DMS 273 treated with DMSO at 0.1 percent for 48 hours (cell line): ENCODE measurements around the gene PPM1B.
"Not testable (repeated sequence)": the region's sequence is repeated elsewhere in the genome, so short reads cannot be mapped to it uniquely, and the experiment has no call there.

Experiments
- DNase-seq: peaks from one replicate; lab custom pipeline; 2025; lab: John Stamatoyannopoulos, UW

Gene PPM1B

DNA sequence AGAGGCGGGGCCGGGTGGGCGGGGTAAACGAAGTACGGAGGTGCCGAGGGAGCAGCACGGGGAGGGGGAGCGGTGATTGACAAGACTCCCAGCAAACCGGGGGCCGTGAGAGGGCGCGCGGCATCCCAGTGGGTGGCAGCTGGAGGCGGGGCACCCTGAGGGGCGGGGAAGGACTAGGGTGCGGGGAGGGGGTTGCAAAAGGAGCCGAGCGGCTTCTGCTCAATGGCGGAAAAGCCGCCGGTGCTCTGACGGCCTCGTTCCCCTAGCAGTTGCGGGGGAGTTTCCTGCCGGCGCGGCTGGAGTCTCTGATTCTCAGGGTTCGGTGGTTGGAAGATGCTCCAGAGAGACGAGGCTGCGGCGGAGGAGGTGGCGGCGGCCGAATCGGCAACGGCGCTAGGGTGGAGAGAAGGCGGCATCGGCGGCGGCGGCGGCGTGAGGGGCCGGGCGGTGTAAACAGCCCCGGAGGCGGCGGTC is at the start of gene PPM1B:
TSS of gene PPM1B (plus strand) at position 195 of the 474 bp plus-strand sequence. CDS start 32,325 bp downstream, outside the sequence.
- no peak for DNase-seq

DNA sequence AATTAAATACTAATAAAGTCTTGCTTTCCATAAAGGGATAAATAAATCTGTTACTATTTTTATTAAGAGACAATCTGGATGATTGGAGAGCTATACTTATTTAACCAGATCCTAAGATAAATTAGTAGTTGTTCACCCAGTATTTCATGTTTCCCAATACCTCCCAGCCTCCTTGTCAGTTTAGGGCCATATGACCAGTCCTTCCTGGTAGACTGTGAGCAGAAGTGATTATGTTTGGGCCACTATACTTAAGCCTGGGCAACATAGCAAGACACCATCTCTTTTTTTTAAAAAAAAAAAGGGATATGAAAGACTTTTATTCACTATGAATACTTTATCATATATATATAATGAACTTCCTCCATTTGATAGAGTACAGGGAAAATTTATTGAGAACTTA is 48.8 kb upstream of the PPM1B start:
- DNase-seq, result no peak

DNA sequence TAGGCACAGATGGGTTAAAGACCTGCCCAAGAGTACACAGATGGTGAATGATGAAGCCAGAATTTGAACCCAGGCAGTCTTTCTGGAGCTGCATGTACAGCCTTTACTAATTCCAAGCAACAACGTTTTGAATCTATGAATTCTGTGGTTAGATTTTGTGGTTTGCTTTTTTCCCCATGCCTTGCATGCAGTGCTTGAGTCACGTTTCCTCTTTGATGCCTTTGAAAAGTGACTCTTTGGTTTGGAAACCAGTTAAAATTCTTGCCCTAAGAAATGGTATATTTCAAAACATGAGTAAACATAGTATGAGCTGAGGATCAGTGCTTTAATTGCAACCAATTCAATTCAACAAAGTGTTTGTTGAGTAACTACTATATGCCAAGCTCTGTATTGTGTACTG is 48.2 kb upstream of the PPM1B start:
- no peak for DNase-seq

- DNase-seq, result no peak
Observed at GRCh38 chr2:44121899-44122298, 46.8 kb upstream of the PPM1B start.

DNA sequence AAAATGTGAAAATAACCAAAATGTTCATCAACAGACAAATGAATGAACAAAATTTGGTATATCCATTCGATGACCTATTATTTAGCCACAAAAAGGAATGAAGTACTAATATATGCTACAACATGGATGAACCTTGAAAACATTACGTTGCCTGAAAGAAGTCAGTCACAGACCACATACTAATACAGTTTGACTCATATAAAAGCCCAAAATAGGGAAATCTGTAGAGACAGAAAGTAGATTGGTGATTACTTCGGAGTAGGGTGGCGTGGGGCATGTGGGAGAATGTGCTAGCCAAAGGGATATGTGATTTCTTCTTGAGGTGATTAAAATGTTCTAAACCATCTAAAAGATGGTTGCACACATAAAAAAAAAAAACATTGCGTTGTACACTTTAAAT is 44.2 kb upstream of the PPM1B start:
- no peak for DNase-seq

DNA sequence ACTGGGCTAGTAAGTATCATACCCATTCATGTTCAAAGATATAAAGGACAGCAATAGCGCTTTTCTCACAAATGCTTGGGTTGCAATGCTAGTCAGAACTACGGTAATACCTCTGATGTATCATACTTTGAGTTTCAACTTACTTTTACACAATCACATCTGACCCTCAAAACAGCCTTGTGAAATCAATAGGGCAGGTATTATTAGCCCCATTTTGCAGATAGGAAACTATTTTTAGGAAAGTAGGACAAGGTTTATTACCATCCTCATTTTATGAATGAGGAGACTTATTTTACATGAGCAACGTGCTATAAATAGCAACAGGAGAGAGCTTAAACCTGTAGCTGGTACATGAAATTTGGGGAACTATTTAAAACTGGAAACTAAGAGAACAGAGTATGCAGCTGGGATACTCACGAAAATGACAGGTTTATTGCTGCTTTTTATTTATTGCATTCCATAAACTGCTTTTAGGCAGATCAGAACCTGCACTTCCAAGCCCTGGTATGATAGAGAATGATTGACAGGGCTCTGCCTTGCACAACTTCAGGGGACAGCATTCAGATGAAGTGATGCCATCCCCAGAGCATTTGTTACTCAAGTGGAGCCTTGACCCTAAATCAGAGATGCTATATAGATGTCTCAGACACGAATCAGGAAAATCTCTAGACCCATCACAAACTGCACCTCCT is 42.4 kb upstream of the PPM1B start:
- no peak for DNase-seq

- no peak for DNase-seq
Observed at GRCh38 chr2:44130441-44130840, 38.2 kb upstream of the PPM1B start.

- no peak for DNase-seq
Observed at GRCh38 chr2:44131177-44131576, 37.5 kb upstream of the PPM1B start.

- DNase-seq, result not testable (repeated sequence)
Observed at GRCh38 chr2:44133602-44134001, 35.1 kb upstream of the PPM1B start.

DNA sequence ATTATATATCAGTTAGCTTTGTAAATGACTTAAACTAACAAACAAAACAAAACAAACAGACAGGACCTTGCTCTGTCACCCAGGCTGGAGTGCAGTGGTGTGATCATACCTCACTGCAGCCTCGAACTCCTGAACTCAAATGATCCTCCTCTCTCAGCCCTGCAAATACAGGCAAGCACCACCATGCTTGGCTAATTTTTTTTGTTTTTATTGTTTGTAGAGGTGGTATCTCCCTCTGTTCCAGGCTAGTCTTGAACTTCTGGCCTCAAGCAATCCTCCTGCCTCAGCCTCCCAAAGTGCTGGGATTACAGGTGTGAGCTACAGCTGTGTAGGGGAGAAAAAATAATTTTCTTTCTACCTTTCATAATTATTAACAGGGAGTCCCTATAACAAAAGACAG is 33.8 kb upstream of the PPM1B start:
- no peak for DNase-seq

DNA sequence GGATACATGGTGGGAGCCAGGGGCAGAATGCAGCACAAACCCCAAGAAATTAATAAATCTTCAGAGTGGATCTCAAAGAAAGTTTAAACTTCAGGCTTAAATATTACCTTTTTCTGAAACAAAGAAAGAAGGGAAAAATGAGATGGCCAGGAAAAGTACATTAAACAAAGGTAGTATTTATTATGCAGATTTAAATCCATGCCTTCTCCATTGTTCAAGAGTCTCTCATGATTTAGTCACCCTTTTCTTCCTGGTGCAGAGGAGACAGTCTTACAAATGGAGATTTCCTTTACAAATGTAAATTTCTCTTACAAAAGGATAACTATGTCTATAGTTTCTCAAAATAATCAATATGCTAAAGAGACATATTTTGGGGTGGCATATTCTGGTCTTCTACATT is 33.4 kb upstream of the PPM1B start:
- DNase-seq, result no peak

GRCh38 chr2:44135771-44136170 is 32.9 kb upstream of the PPM1B start:
- no peak for DNase-seq

DNA sequence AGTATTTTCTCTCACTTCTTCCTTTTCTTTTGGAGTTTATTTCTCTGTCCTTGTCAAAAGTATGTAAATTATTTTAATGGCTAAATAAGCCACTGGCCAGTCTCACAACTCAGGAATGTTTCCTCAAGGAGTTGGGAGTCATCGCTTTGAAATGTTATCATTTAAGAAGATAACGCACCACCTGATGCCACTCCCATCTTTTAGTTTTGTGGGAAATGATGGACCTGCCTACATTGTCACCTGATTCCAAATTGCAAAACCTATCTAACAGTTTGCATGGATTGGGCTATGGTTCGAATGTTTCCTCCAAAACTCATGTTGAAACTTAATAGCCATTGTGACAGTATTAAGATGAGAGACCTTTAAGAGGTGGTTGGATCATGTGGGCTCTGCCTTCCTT is 32.4 kb upstream of the PPM1B start:
- DNase-seq, result no peak

- no peak for DNase-seq
Observed at GRCh38 chr2:44137048-44137447, 31.6 kb upstream of the PPM1B start.

DNA sequence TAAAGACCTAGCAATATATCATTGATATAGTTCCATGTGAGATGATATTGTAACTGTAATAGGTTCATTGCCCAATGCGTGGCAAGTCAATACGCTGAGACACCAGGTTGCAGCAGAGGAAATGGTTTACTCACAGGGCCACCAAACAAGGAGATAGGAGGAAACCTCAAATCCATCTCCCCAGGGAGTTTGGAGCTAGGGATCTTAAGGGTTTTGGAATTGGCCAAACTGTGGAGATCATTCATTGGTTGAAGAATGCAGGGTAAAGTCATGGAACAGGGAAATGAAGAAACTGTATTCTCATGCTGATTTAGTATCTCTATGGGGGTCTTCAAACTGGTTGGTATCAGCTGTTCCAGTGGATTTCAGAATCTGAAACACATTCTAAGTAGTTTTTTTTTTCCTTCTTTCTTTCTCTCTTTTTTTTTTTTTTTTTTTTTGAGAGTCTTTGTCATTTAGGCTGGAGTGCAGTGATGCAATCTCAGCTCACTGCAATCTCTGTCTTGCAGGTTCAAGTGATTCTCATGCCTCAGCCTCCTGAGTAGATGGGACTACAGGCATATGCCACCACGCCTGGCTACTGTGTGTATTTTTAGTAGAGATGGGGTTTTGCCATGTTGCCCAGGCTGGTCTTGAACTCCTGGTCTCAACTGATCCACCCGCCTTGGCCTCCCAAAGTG is 30.7 kb upstream of the PPM1B start:
- no peak for DNase-seq

DNA sequence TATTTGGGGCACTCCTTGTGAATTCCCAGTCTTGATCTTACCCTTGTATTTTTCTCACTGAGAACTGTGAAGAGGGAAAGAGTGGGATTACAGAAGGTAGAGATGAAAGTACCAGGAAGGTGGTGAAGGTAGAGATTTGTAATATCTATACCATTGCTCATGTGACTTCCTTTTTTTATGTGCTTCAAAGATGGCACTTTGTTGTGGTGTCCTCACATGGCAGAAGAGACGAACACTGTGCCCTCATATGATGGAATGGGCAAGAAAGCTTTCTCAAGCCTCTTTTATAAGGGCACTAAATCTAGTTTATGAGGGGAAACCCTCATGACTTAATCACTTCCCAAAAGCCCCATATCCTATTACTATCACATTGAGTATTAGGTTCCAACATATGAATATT is 28.9 kb upstream of the PPM1B start:
- DNase-seq, result no peak

- DNase-seq, result no peak
Observed at GRCh38 chr2:44142306-44142705, 26.4 kb upstream of the PPM1B start.

- no peak for DNase-seq
Observed at GRCh38 chr2:44143701-44144100, 25.0 kb upstream of the PPM1B start.

GRCh38 chr2:44148999-44149398 is 19.7 kb upstream of the PPM1B start:
- no peak for DNase-seq

DNA sequence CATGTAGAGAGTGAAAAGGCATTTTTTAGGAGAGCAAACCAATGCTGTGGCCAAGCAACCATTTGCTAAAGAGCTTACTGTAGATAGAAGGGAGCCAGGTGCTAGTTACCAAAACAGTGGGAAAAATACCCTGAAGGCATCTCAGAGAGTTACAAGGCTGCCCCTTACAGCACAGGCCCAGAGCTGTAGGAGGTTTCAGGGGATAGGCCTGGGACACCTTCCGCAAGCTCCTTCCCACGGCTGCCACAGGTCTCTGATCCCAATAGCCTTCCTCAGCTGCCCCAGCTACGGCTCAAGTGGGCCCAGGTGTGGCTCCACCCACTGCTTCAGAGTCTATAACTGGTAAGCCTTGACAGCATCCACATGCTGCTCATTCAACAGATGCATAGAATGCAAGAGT is 18.2 kb upstream of the PPM1B start:
- DNase-seq, result no peak

DNA sequence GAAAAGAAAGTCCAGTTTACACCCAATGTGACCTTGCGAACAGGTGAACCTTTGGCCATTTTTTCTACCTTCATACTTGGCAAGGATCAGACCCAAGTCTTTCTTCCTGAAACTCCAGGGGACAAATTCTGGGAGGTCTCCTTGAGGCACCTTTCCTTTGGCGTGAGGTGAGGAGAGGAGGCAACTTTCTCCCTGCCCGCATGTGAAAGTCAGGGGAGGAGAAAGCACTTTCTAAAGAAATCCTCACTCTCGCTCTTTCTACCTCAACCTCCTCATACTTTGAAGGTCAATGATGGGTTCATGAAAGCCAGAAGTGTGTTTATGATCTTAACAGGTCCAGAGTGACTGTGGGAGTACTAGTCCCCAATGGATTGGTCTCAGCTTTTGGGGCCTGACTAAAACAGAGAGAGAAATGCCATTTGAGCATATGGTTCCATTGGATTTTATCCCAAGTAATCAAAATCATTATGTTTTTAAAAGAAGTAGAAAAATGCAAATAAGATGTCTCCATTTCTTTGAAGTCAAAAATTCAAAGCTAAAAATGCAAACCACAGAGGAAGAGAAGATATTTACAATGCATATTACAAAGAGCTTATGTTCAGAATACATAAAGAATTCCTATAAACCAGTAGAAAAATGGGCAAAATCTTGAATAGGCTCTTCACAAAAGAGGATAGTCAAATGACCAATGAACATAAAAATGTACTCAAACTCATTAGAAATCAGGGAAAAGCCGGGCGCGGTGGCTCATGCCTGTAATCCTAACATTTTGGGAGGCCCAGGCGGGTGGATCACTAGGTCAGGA is 15.6 kb upstream of the PPM1B start:
- DNase-seq, result no peak

DNA sequence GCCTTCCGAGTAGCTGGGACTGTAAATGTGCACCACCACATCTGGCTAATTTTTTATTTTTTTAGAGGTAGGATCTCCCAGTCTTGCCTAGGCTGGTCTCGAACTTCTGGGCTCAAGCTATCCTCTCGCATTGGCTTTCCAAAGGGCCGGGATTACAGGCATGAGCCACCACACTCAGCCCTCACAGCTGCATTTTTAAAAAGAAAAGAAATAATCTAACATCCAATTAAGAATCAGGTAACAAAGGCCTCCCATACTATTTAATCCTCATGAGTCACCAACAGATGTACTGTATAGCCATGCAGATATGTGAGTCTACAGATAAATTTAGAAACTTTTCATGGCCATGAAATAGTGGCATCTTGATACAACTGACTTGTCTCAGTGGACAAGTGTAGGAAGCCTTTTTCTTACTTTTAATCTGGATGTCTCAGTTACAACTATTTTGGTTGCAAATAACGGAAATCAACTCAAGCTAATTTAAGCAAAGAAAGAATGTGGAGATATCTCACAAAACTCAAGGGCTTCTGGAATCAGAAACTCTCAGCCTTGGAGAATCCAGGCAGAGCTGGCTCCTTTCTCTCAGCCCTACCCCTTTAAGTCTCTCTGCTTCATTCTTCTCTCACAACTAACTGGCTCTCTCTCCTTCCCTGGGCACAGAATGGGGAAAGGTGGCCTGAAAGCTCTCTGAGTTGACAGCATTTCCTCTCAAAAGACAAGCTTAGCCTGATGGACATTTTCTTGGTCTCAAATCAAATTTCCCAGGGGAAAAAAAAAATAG is 12.8 kb upstream of the PPM1B start:
- DNase-seq, result no peak
